GM12878 (cell line): ENCODE data around the gene DFFB.

Experiments
- GABPA ChIP-seq: IDR thresholded peaks from 2 replicates; pipeline ENCODE4 v1.6.1; 2014; ENCODE audit warnings: antibody characterized with exemption, low read depth, mild to moderate bottlenecking, inconsistent platforms
- MTA3 ChIP-seq: IDR thresholded peaks from 2 replicates; pipeline ENCODE4 v1.6.1; 2012; ENCODE audit warnings: low read length, inconsistent platforms, borderline replicate concordance
- NFIC ChIP-seq: IDR thresholded peaks from 2 replicates; pipeline ENCODE4 v1.6.1; 2012; ENCODE audit warnings: low read depth, mild to moderate bottlenecking, inconsistent platforms, low read length, moderate library complexity
- TF ChIP-seq, protein P1 (sequence below): fragments of 450-650 bp; IDR thresholded peaks from 2 replicates; pipeline ENCODE4 v1.6.1; 2017; ENCODE audit warnings: mild to moderate bottlenecking, moderate library complexity

DNA sequence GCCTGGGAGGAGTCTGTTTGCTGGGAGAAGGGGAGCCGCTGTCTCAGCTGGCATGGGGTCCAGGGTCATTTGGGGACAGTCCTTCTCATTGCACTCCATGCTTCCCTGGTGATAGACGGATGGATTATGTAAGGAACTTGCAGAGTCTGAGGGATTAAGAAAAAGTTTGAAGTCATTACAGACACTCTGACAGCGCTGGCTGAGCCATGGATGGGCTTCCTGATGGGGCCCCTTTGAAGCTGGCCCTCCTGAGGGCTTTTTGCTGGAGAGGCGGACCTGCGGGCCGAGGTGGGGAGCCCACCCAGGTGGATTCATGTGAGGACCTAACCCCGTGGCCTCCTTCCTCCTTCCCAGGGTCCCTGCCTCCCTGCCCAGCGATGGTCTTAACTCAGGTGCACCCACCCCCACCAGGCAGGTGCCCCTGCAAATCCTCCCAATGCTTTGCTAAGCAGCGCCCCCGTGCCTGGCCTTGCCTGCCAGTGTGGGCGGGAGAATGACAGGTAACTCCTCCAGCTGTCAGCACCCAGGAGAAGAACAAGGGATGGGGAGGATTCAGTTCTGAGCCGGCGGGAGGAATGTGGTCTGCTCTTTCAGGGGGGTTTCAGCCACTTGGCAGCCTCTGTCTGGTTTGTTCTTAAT is 67.0 kb downstream of the DFFB start:
- TF ChIP-seq GABPA (no peak), NFIC (no peak), MTA3 (no peak)
- TF ChIP-seq, protein P1, sequence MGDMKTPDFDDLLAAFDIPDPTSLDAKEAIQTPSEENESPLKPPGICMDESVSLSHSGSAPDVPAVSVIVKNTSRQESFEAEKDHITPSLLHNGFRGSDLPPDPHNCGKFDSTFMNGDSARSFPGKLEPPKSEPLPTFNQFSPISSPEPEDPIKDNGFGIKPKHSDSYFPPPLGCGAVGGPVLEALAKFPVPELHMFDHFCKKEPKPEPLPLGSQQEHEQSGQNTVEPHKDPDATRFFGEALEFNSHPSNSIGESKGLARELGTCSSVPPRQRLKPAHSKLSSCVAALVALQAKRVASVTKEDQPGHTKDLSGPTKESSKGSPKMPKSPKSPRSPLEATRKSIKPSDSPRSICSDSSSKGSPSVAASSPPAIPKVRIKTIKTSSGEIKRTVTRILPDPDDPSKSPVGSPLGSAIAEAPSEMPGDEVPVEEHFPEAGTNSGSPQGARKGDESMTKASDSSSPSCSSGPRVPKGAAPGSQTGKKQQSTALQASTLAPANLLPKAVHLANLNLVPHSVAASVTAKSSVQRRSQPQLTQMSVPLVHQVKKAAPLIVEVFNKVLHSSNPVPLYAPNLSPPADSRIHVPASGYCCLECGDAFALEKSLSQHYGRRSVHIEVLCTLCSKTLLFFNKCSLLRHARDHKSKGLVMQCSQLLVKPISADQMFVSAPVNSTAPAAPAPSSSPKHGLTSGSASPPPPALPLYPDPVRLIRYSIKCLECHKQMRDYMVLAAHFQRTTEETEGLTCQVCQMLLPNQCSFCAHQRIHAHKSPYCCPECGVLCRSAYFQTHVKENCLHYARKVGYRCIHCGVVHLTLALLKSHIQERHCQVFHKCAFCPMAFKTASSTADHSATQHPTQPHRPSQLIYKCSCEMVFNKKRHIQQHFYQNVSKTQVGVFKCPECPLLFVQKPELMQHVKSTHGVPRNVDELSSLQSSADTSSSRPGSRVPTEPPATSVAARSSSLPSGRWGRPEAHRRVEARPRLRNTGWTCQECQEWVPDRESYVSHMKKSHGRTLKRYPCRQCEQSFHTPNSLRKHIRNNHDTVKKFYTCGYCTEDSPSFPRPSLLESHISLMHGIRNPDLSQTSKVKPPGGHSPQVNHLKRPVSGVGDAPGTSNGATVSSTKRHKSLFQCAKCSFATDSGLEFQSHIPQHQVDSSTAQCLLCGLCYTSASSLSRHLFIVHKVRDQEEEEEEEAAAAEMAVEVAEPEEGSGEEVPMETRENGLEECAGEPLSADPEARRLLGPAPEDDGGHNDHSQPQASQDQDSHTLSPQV = no peak
